Smooth muscle cell (in vitro differentiated cells): Measurements from ENCODE around the gene FAF2. TPM values are rescaled to one million over a fixed set of nuclear protein-coding genes. Genes with fewer than 3 reads are reported as not detected.

Experiments
- DNase-seq: peaks from one replicate; lab custom pipeline; 2025; ENCODE audit not compliant: unreplicated experiment; lab: John Stamatoyannopoulos, UW
- H2AFZ ChIP-seq: fragments of 200-600 bp; sonication (generic); 2 replicates; pipeline ENCODE4 v1.6.0; 2016; ENCODE audit warnings: antibody characterized with exemption, low read depth, mild to moderate bottlenecking
- H3F3A ChIP-seq: fragments of 200-600 bp; sonication (generic); 2 replicates; pipeline ENCODE4 v1.6.0; 2017; ENCODE audit warnings: antibody characterized with exemption, low read depth
- H3K27ac ChIP-seq: fragments of 200-600 bp; sonication (generic); 2 replicates; pipeline ENCODE4 v1.5.1; 2016; ENCODE audit warnings: low read depth, mild to moderate bottlenecking
- H3K27me3 ChIP-seq: fragments of 200-600 bp; sonication (generic); 2 replicates; pipeline ENCODE4 v1.6.1; 2016; ENCODE audit warnings: low read depth, mild to moderate bottlenecking
- H3K36me3 ChIP-seq: fragments of 200-600 bp; sonication (generic); 2 replicates; pipeline ENCODE4 v1.5.1; 2016; ENCODE audit warnings: low read depth
- H3K4me1 ChIP-seq: fragments of 200-600 bp; sonication (generic); 2 replicates; pipeline ENCODE4 v1.5.1; 2016; ENCODE audit warnings: low read depth
- H3K4me2 ChIP-seq: fragments of 200-600 bp; sonication (generic); 2 replicates; pipeline ENCODE4 v1.6.0; 2016; ENCODE audit warnings: mild to moderate bottlenecking
- H3K4me3 ChIP-seq: fragments of 200-600 bp; sonication (generic); 2 replicates; pipeline ENCODE4 v1.5.1; 2016; ENCODE audit warnings: mild to moderate bottlenecking
- H3K79me2 ChIP-seq: fragments of 200-600 bp; sonication (generic); 2 replicates; pipeline ENCODE4 v1.6.0; 2016; ENCODE audit warnings: low read depth, mild to moderate bottlenecking
- H3K9ac ChIP-seq: fragments of 200-600 bp; sonication (generic); 2 replicates; pipeline ENCODE4 v1.6.0; 2016; ENCODE audit warnings: low read depth
- H3K9me3 ChIP-seq: fragments of 200-600 bp; sonication (generic); replicated peaks from 2 replicates; pipeline ENCODE4 v1.5.1; 2016; ENCODE audit warnings: low read depth
- H4K20me1 ChIP-seq: fragments of 200-600 bp; sonication (generic); 2 replicates; pipeline ENCODE4 v1.6.0; 2016; ENCODE audit warnings: low read depth
- CTCF ChIP-seq: fragments of 200-600 bp; sonication (generic); IDR thresholded peaks from 2 replicates; pipeline ENCODE4 v1.5.1; 2017; ENCODE audit warnings: borderline replicate concordance, mild to moderate bottlenecking, antibody characterized with exemption; ENCODE audit not compliant: insufficient read depth, poor library complexity, severe bottlenecking
- WGBS: methylation state at CpG from one replicate; pipeline ENCODE4 v1.1.7; 2016; ENCODE audit warnings: low lambda C conversion rate; 5-methylcytosine and 5-hydroxymethylcytosine counted together
- polyA plus RNA-seq: library from polyadenylated mRNA; unstranded; fragments of >200 nt; fragmentation: Nextera tagmentation; extraction: Ambion mirVana; gene quantifications from 2 replicates; pipeline ENCODE4 v1.2.1, GENCODE V29; 2016
- total RNA-seq: library from RNA; depleted of rRNA; stranded (reverse); fragments of >200 nt; gene quantifications from 2 replicates; pipeline ENCODE4 v1.2.3, GENCODE V29; 2014

The FAF2 gene
- total and polyA plus RNA-seq, 2 experiments from 2014 or later = 38.2 to 51.3 TPM

GRCh38 chr5:176469296-176469695, 21.1 kb downstream of the FAF2 start:
- Histone ChIP-seq H3K4me1 (no peaks in the 10 kb centered on the region), H3F3A (no peaks in the 10 kb centered on the region), H3K36me3 (no peaks in the 10 kb centered on the region), H3K4me3 (no peak overlapping the region), H3K4me2 (no peak overlapping the region), H3K79me2 (peaks cover 74% of the 10 kb centered on the region), H3K27ac (no peak overlapping the region), H3K27me3 (no peaks in the 10 kb centered on the region), H2AFZ (no peak overlapping the region), H3K9me3 (no peaks in the 10 kb centered on the region), H4K20me1 (peaks cover 96% of the 10 kb centered on the region), H3K9ac (no peak overlapping the region)
- DNase-seq = no peak
- TF ChIP-seq CTCF = no peak
- 97% methylated on average over 1 of the region's 1 CpG for WGBS

- H3K36me3 ChIP-seq = no peaks in the 10 kb centered on the region
- H3K9me3 ChIP-seq = no peaks in the 10 kb centered on the region
- no peaks in the 10 kb centered on the region for H3K4me1 ChIP-seq
- H3K9ac ChIP-seq = no peak overlapping the region
- peaks cover 96% of the 10 kb centered on the region for H4K20me1 ChIP-seq
- peaks cover 78% of the 10 kb centered on the region for H3K79me2 ChIP-seq
- H3K4me3 ChIP-seq = no peak overlapping the region
- H2AFZ ChIP-seq = no peak overlapping the region
- no peak for DNase-seq
- no peak for TF ChIP-seq CTCF
- no peaks in the 10 kb centered on the region for H3F3A ChIP-seq
- no peaks in the 10 kb centered on the region for H3K27me3 ChIP-seq
- WGBS = 81% methylated on average over 4 of the region's 4 CpGs
- no peak overlapping the region for H3K4me2 ChIP-seq
- no peak overlapping the region for H3K27ac ChIP-seq
Observed at GRCh38 chr5:176470539-176470938, 22.4 kb downstream of the FAF2 start.

DNA sequence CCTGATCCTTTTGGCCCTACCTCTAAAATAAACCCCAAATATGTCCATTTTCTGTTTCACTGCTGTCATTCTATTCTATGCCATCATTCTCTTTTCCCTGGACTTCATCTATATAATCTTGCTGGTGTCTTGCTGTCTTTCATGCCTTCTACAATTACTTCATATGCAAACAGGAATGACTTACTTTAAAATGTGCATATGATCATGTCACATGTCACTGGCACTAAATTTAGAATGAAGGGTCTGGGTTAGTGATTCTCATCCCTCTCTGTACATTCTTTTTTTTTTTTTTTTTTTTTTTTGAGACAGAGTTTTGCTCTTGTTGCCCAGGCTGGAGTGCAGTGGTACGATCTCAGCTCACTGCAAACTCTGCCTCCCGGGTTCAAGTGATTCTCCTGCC, 22.9 kb downstream of the FAF2 start:
- Histone ChIP-seq H4K20me1 (peaks cover 96% of the 10 kb centered on the region), H3F3A (no peaks in the 10 kb centered on the region), H3K4me1 (no peaks in the 10 kb centered on the region), H3K27me3 (no peaks in the 10 kb centered on the region), H3K27ac (no peak overlapping the region), H3K9ac (no peak overlapping the region), H2AFZ (no peak overlapping the region), H3K4me2 (no peak overlapping the region), H3K4me3 (no peak overlapping the region), H3K79me2 (peaks cover 80% of the 10 kb centered on the region), H3K36me3 (no peaks in the 10 kb centered on the region), H3K9me3 (no peaks in the 10 kb centered on the region)
- DNase-seq = no peak
- TF ChIP-seq CTCF = no peak
- WGBS = 100% methylated on average over 2 of the region's 2 CpGs

- H3K4me2 ChIP-seq = no peak overlapping the region
- H3K27me3 ChIP-seq = no peaks in the 10 kb centered on the region
- no peak overlapping the region for H3K27ac ChIP-seq
- 98% methylated on average over 7 of the region's 7 CpGs for WGBS
- no peak for DNase-seq
- peaks cover 90% of the 10 kb centered on the region for H4K20me1 ChIP-seq
- H3K4me1 ChIP-seq = no peaks in the 10 kb centered on the region
- no peaks in the 10 kb centered on the region for H3F3A ChIP-seq
- no peak overlapping the region for H2AFZ ChIP-seq
- peaks cover 75% of the 10 kb centered on the region for H3K79me2 ChIP-seq
- H3K9me3 ChIP-seq = no peaks in the 10 kb centered on the region
- H3K36me3 ChIP-seq = no peaks in the 10 kb centered on the region
- TF ChIP-seq CTCF = no peak
- H3K4me3 ChIP-seq = no peak overlapping the region
- no peak overlapping the region for H3K9ac ChIP-seq
Observed at GRCh38 chr5:176473335-176474006, 25.3 kb downstream of the FAF2 start.
